BLaER1 (cell line): Measurements from ENCODE around the gene SECTM1.
A peak's percentile ranks its signal among the peaks of the same experiment; 100 is the strongest.

ENCODE experiments used
- H3K27ac ChIP-seq: shearing (Covaris generic); formaldehyde crosslinking; 2 replicates; pipeline ENCODE4 v1.8.1; 2022
- H3K27me3 ChIP-seq: shearing (Covaris generic); formaldehyde crosslinking; 2 replicates; pipeline ENCODE4 v1.8.1; 2022
- H3K36me3 ChIP-seq: shearing (Covaris generic); formaldehyde crosslinking; 2 replicates; pipeline ENCODE4 v1.8.1; 2022
- H3K4me1 ChIP-seq: shearing (Covaris generic); formaldehyde crosslinking; 2 replicates; pipeline ENCODE4 v1.8.1; 2022
- H3K4me2 ChIP-seq: shearing (Covaris generic); formaldehyde crosslinking; 2 replicates; pipeline ENCODE4 v1.8.1; 2022
- H3K4me3 ChIP-seq: shearing (Covaris generic); formaldehyde crosslinking; 2 replicates; pipeline ENCODE4 v1.8.1; 2022
- H3K9ac ChIP-seq: shearing (Covaris generic); formaldehyde crosslinking; 2 replicates; pipeline ENCODE4 v1.8.1; 2022
- H3K9me3 ChIP-seq: shearing (Covaris generic); formaldehyde crosslinking; 2 replicates; pipeline ENCODE4 v1.8.1; 2022
- H4K20me1 ChIP-seq: shearing (Covaris generic); formaldehyde crosslinking; 2 replicates; pipeline ENCODE4 v1.8.1; 2022
- Cebpa-rat ChIP-seq: shearing (Covaris generic); IDR thresholded peaks from 2 replicates; pipeline ENCODE4 v1.8.1; 2022

The SECTM1 gene

DNA sequence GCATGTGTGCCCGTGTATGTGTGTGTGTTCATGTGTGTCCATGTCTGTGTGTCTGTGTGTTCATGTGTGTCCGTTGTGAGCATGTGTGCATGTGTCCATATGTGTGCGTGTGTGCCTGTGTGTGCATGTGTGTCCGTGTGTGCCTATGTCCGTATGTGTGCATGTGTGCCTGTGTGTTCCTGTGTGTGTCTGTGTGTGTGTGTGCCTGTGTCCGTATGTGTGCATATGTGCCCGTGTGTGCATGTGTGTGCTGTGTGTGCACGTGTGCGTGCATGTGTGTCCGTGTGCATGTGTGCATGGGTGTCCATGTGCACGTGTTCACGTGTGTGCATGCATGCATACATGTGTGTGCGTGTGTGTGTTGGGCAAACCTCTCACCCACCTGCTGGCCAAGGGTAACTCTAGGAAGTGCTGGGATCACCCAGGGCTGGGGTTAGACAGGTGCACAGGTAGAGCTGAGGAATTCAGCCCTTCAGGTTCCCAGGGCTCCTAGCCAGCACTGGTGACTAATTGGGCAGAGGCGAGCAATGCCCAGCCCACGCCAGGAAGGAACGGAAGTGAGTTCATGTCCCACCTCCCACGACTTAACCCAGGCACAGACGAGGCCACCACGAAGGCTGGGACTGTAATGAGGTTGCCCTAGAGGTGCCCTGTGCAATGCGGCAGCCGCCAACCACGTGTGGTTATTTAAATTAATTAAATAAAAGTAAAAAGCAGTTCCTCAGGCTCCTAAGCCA is 51.9 kb downstream of the SECTM1 start:
- Histone ChIP-seq H4K20me1 (no peaks in the 10 kb centered on the region), H3K27me3 (no peaks in the 10 kb centered on the region), H3K4me3 (no peak overlapping the region), H3K4me2 (no peak overlapping the region), H3K9me3 (no peaks in the 10 kb centered on the region), H3K9ac (no peak overlapping the region), H3K4me1 (peaks cover 29% of the 10 kb centered on the region), H3K27ac (no peak overlapping the region), H3K36me3 (no peaks in the 10 kb centered on the region)
- TF ChIP-seq Cebpa-rat = no peak

DNA sequence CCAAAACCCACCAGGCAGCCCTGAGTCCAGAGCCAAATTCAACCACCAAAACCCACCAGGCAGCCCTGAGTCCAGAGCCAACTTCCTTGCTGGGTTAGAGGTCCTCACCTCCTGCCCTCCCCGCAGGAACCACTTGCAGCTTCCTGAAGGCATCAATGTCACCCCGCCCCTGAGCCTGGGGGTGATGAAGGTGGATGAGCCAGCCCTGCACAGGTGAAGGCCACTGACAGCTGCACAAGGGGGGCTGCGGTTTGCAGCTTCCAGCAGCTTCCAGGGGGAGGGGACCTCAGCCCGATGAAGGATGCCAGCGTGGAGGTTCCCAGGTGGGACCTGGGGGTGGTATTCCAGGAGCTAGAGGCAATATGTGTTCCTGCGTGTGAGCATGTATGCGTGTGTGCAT is 52.5 kb downstream of the SECTM1 start:
- no peak for TF ChIP-seq Cebpa-rat

DNA sequence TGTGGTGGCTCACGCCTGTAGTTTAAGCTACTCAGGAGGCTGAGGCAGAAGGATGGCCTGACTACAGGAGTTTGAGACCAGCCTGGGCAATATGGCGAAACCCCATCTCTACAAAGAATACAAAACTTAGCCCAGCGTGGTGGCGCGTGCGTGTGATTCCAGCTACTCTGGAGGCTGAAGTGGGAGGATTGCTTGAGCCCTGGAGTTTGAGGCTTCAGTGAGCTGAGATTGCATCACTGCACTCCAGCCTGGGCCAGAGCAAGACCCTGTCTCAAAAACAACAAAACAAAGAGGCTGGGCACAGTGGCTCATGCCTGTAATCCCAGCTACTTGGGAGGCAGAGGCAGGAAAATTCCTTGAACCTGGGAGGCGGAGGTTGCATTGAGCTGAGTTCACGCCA is 53.0 kb downstream of the SECTM1 start:
- Histone ChIP-seq H3K36me3 (no peaks in the 10 kb centered on the region), H3K9ac (no peak overlapping the region), H3K4me3 (no peak overlapping the region), H4K20me1 (no peaks in the 10 kb centered on the region), H3K4me1 (peaks cover 28% of the 10 kb centered on the region), H3K27me3 (no peaks in the 10 kb centered on the region), H3K4me2 (no peak overlapping the region; the same call in 1 of the 2 replicates), H3K27ac (no peak overlapping the region), H3K9me3 (no peaks in the 10 kb centered on the region)
- no peak for TF ChIP-seq Cebpa-rat

More for the DNA sequence above, 52.5 kb downstream of the SECTM1 start:
- Histone ChIP-seq H4K20me1 (no peaks in the 10 kb centered on the region), H3K9me3 (no peaks in the 10 kb centered on the region), H3K4me2 (peak overlapping the region; percentile 26; the same call in 1 of the 2 replicates), H3K27me3 (no peaks in the 10 kb centered on the region), H3K4me1 (peaks cover 28% of the 10 kb centered on the region), H3K36me3 (no peaks in the 10 kb centered on the region), H3K4me3 (no peak overlapping the region), H3K9ac (no peak overlapping the region), H3K27ac (no peak overlapping the region)

DNA sequence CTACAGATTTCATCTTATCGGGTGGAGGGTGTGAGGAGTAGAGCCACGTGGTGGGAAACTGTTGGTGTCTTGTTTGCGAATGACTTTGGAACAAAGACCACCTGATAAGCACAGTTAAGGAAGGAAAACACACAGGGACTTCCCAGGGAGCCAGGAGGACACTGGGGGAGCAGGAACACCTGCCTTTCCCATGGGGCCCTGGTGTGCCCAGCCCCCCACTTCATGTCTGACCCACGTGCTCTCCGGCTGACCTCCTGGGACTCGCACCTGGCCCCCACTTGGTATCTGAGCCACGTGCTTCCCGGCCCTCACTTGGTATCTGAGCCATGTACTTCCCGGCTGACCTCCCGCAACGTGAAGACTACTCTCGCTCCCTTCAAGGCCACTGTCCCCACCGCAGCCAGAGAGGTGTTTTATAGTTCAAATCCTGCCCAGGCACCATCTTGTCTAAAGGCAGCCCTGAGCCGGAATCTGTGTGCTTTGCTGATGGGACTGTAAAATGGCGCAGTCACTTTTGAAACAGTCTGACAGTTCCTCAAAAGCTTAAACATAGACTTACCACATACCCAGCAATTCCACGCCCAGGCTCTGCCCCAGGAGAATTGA is 54.7 kb downstream of the SECTM1 start:
- Histone ChIP-seq H3K4me2 (peak overlapping the region; percentile 33), H3K9ac (no peak overlapping the region), H3K9me3 (no peaks in the 10 kb centered on the region), H3K36me3 (no peaks in the 10 kb centered on the region), H3K4me3 (no peak overlapping the region), H3K4me1 (peaks cover 42% of the 10 kb centered on the region), H3K27me3 (no peaks in the 10 kb centered on the region), H4K20me1 (no peaks in the 10 kb centered on the region), H3K27ac (no peak overlapping the region)
- TF ChIP-seq Cebpa-rat = no peak

DNA sequence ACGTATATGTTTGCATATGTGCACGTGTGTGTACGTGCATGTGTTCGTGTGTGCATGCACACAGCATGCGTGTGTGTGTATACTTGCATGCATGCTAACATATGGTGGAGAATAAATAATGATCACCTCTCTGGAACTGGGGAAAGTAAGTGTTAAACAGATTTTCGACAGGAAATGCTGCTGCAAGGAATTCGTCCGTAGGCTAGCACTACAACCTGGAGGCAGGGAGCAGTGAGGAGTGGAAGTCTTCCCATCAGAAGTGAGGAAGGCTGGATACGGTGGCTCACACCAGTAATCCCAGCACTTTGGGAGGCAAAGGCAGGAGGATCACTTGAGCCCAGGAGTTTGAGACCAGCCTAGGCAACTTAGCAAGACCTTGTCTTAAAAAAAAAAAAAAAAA is 55.3 kb downstream of the SECTM1 start:
- Histone ChIP-seq H3K9ac (no peak overlapping the region), H3K36me3 (no peaks in the 10 kb centered on the region), H3K4me2 (peak overlapping the region; percentile 33; the same call in 1 of the 2 replicates), H3K4me1 (peaks cover 43% of the 10 kb centered on the region), H3K27ac (no peak overlapping the region), H3K9me3 (no peaks in the 10 kb centered on the region), H4K20me1 (no peaks in the 10 kb centered on the region), H3K4me3 (no peak overlapping the region), H3K27me3 (no peaks in the 10 kb centered on the region)
- no peak for TF ChIP-seq Cebpa-rat

DNA sequence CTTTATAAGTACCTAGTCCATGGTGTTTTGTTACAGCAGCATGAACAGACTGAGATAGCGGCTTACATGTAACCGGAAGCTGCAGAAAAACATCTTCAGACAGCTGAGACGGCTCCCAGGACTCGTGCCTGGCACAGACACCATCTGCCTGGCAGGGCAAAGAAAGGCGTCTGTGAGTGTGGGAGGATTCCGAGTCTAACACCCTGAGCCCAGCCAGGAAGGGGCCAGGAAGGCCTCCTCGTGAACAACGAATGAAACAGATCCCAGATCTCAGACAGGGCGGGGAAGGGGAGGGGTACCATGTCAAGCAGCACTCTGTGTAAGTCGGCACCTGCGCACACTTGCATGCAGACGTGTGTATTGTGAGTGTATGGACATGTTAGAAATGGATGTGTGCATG is 55.7 kb downstream of the SECTM1 start:
- Histone ChIP-seq H3K4me1 (peaks cover 39% of the 10 kb centered on the region), H4K20me1 (no peaks in the 10 kb centered on the region), H3K9me3 (no peaks in the 10 kb centered on the region)

DNA sequence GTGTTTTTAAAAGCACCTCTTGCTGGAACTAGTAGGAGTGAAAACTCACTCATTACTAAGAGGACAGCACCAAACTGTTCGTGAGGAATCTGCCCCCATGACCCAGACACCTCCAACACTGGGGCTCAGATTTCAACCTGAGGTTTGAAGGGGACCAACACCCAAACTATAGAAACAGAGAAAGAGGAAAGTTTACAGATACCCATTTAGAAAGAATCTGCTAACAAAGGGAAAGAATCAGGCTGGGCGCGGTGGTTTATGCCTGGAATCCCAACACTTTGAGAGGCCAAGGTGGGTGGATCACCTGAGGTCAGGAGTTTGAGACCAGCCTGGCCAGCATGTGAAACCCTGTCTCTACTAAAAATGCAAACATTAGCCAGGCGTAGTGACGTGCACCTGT is 56.6 kb downstream of the SECTM1 start:
- Histone ChIP-seq H3K4me3 (no peak overlapping the region), H3K4me2 (no peak overlapping the region), H3K4me1 (peaks cover 45% of the 10 kb centered on the region), H3K9ac (0 out of 2 replicates have a peak overlapping the region, but pooled peaks have one; percentile 19), H3K27me3 (no peaks in the 10 kb centered on the region), H3K9me3 (no peaks in the 10 kb centered on the region), H4K20me1 (peaks cover 8% of the 10 kb centered on the region), H3K36me3 (peaks cover 4% of the 10 kb centered on the region), H3K27ac (no peak overlapping the region)
- no peak for TF ChIP-seq Cebpa-rat

More for the DNA sequence above, 55.7 kb downstream of the SECTM1 start:
- Histone ChIP-seq H3K36me3 (no peaks in the 10 kb centered on the region), H3K9ac (no peak overlapping the region), H3K4me2 (no peak overlapping the region), H3K4me3 (no peak overlapping the region), H3K27ac (no peak overlapping the region), H3K27me3 (no peaks in the 10 kb centered on the region)
- no peak for TF ChIP-seq Cebpa-rat

DNA sequence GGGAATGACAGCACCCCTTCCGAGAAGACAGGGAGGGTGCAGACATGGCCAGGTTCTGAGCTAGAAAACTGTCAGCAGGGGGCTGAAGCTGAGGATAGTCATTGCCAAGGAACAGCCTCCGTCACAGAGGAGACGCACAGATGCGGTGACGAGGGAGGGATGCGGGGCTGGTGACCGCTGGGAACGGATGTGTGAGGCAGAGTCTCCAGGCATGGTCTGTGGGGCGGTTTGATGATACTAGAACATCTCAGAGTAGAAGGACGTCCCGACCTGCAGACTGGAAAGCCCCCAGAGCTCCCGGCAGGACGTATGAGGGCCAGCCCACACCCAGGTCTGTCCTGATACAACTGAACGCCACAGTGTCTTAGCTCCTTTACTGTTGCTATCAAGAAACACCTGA is 58.2 kb downstream of the SECTM1 start:
- no peak overlapping the region for H3K27ac ChIP-seq
- H3K36me3 ChIP-seq = peaks cover 20% of the 10 kb centered on the region
- H3K4me3 ChIP-seq = no peak overlapping the region
- no peaks in the 10 kb centered on the region for H3K9me3 ChIP-seq
- no peak for TF ChIP-seq Cebpa-rat
- peaks cover 51% of the 10 kb centered on the region for H3K4me1 ChIP-seq
- H3K4me2 ChIP-seq = no peak overlapping the region
- H3K9ac ChIP-seq = 0 out of 2 replicates have a peak overlapping the region, but pooled peaks have one; percentile 91
- no peaks in the 10 kb centered on the region for H3K27me3 ChIP-seq
- H4K20me1 ChIP-seq = peaks cover 24% of the 10 kb centered on the region

DNA sequence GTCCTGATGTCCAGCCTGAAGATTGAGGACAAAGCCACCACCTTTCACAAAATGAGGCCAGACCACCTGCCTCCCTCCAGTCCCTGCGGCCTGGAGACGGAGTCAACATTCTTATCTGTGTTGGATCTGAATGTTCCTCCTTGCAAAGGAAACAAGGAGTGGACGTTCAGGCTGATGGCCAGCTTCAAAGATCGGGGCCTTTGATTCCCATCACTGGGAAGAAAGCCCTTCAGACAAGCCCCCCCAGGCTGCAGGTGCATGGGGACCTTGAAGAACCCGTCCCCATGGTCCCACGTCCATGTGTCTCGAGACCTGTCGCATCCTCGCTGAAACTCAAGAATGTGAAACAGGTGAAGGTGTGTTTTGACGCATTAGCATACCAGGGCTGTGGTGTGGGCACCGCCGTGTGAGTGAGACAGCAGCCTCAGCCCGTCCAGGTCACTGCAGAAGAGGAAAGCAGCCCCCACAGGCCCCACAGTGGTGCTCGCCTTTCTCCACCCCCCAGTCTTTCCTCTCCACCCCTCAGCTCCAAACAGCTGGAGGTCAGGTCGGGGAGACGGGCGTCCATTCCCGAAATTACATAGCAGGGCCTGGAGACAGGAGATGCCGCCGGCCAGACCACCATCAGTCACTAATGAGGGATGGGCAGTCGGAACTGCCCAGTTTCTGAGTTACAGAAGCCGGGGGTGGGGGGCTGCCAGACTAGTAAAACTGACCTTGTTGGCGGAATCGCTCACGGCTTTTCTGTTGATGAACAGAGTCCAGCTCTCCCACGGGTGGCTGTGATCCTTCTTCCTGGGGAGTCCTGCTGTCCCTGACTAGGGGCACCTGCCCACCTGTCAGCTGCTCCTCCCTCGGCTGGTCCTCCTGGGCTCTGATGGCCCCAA is 59.2 kb downstream of the SECTM1 start:
- H3K4me1 ChIP-seq = peaks cover 58% of the 10 kb centered on the region
- TF ChIP-seq Cebpa-rat = no peak
- no peaks in the 10 kb centered on the region for H3K27me3 ChIP-seq
- H3K9ac ChIP-seq = peak overlapping the region; percentile 91
- peak overlapping the region; percentile 98; the same call in 1 of the 2 replicates for H3K27ac ChIP-seq
- no peaks in the 10 kb centered on the region for H3K9me3 ChIP-seq
- H3K4me3 ChIP-seq = peak overlapping the region; percentile 75
- H3K36me3 ChIP-seq = peaks cover 30% of the 10 kb centered on the region
- peaks cover 33% of the 10 kb centered on the region for H4K20me1 ChIP-seq
- H3K4me2 ChIP-seq = peak overlapping the region; percentile 96
